IMR-90 (cell line): ENCODE data around the gene KLC1. TPM values are rescaled to one million over a fixed set of nuclear protein-coding genes. Genes with fewer than 3 reads are reported as not detected.

Source experiments
- ATAC-seq: fragments of 200-7000 bp; cut with Tn5 transposase; 2 replicates; pipeline ENCODE4 v1.9.1; 2020; ENCODE audit warnings: low read depth, mild to moderate bottlenecking, moderate library complexity
- BruUV-seq: library from RNA; stranded (reverse); fragments of 400-500 nt; replicated peaks from 2 replicates; lab custom pipeline; 2021; lab: Mats Ljungman, UMichigan
- CTCF ChIA-PET: fragments of 300-600 bp; formaldehyde crosslinking; extraction: SDS; loops from one replicate; lab custom pipeline; 2021; ENCODE audit warnings: antibody characterized with exemption; lab: Yijun Ruan, JAX
- POLR2A ChIA-PET: fragments of 300-600 bp; sonication (Branson Sonifier 250); formaldehyde crosslinking; loops from one replicate; lab custom pipeline; 2022; ENCODE audit warnings: antibody characterized with exemption; ENCODE audit not compliant: unreplicated experiment; lab: Charles Lee
- DNase-seq: peaks from one replicate; pipeline ENCODE4 v3.0.0; 2013
- H2AFZ ChIP-seq: replicated peaks from 2 replicates; pipeline ENCODE3; 2013; ENCODE audit warnings: low read length, mild to moderate bottlenecking; ENCODE audit not compliant: poor library complexity
- H2AK5ac ChIP-seq: 2 replicates; pipeline ENCODE4 v1.6.1; 2013; ENCODE audit warnings: low read depth, low read length, inconsistent platforms
- H2AK9ac ChIP-seq: replicated peaks from 2 replicates; pipeline ENCODE3; 2013; ENCODE audit warnings: mild to moderate bottlenecking, low read depth, low read length, moderate library complexity; ENCODE audit not compliant: poor library complexity
- H2BK120ac ChIP-seq: 2 replicates; pipeline ENCODE4 v1.6.1; 2013; ENCODE audit warnings: low read depth, low read length, inconsistent platforms
- H2BK15ac ChIP-seq: 3 replicates; pipeline ENCODE4 v1.6.1; 2013; ENCODE audit warnings: low read depth, low read length, inconsistent platforms
- H2BK20ac ChIP-seq: 2 replicates; pipeline ENCODE4 v1.6.1; 2013; ENCODE audit warnings: low read depth, mild to moderate bottlenecking, inconsistent platforms, low read length, moderate library complexity
- H2BK5ac ChIP-seq: 2 replicates; pipeline ENCODE4 v1.6.1; 2013; ENCODE audit warnings: mild to moderate bottlenecking, low read depth, low read length, inconsistent platforms; ENCODE audit not compliant: poor library complexity, severe bottlenecking
- H3K14ac ChIP-seq: replicated peaks from 2 replicates; pipeline ENCODE4 v1.6.1; 2013; ENCODE audit warnings: low read depth, low read length, inconsistent platforms
- H3K18ac ChIP-seq: 2 replicates; pipeline ENCODE4 v1.6.1; 2013; ENCODE audit warnings: low read depth, low read length, control low read depth
- H3K23ac ChIP-seq: 2 replicates; pipeline ENCODE4 v1.6.1; 2013; ENCODE audit warnings: low read depth, low read length, inconsistent platforms
- H3K27ac ChIP-seq: 2 replicates; pipeline ENCODE4 v1.5.1; 2013; ENCODE audit warnings: mild to moderate bottlenecking, control low read depth, low read length; ENCODE audit not compliant: insufficient read depth
- H3K27me3 ChIP-seq: 2 replicates; pipeline ENCODE4 v1.6.1; 2013; ENCODE audit warnings: low read length; ENCODE audit not compliant: control insufficient read depth, insufficient read depth
- H3K36me3 ChIP-seq: 2 replicates; pipeline ENCODE4 v1.6.1; 2013; ENCODE audit warnings: low read length, mixed read lengths; ENCODE audit not compliant: control insufficient read depth, insufficient read depth
- H3K4ac ChIP-seq: 2 replicates; pipeline ENCODE4 v1.6.1; 2013; ENCODE audit warnings: low read depth, low read length, inconsistent platforms
- H3K4me1 ChIP-seq: 2 replicates; pipeline ENCODE4 v1.6.1; 2013; ENCODE audit warnings: low read length, mixed read lengths; ENCODE audit not compliant: control insufficient read depth, insufficient read depth
- H3K4me2 ChIP-seq: 2 replicates; pipeline ENCODE4 v1.6.1; 2013; ENCODE audit warnings: low read depth, mild to moderate bottlenecking, control low read depth, low read length, moderate library complexity
- H3K4me3 ChIP-seq: 2 replicates; pipeline ENCODE4 v1.5.1; 2013; ENCODE audit warnings: low read depth, mild to moderate bottlenecking, control low read depth, low read length, moderate library complexity; ENCODE audit not compliant: insufficient read depth
- H3K56ac ChIP-seq: 2 replicates; pipeline ENCODE4 v1.6.1; 2013; ENCODE audit warnings: low read length, inconsistent platforms; ENCODE audit not compliant: insufficient read depth; ENCODE audit errors: extremely low read depth
- H3K79me1 ChIP-seq, 2 experiments: 2 replicates each; pipeline ENCODE4 v1.6.1; 2013; ENCODE audit warnings: low read length in 2 of 2, inconsistent platforms in 1 of 2, low read depth in 1 of 2
- H3K9ac ChIP-seq: 2 replicates; pipeline ENCODE4 v1.6.1; 2013; ENCODE audit warnings: low read depth, low read length, control low read depth
- H3K9me1 ChIP-seq: 2 replicates; pipeline ENCODE4 v1.6.1; 2013; ENCODE audit warnings: low read length, inconsistent platforms; ENCODE audit not compliant: insufficient read depth
- H3K9me3 ChIP-seq: 2 replicates; pipeline ENCODE4 v1.6.1; 2013; ENCODE audit warnings: low read length; ENCODE audit not compliant: control insufficient read depth, insufficient read depth
- H4K20me1 ChIP-seq: 2 replicates; pipeline ENCODE4 v1.6.1; 2013; ENCODE audit warnings: low read length, inconsistent platforms; ENCODE audit not compliant: insufficient read depth
- H4K5ac ChIP-seq: 2 replicates; pipeline ENCODE4 v1.6.1; 2013; ENCODE audit warnings: mild to moderate bottlenecking, low read depth, low read length, control low read depth
- H4K8ac ChIP-seq, 2 experiments: 2 replicates each; pipeline ENCODE4 v1.6.1; 2013; ENCODE audit warnings: low read depth in 2 of 2, low read length in 2 of 2, control low read depth in 1 of 2, inconsistent platforms in 1 of 2
- H4K91ac ChIP-seq: 2 replicates; pipeline ENCODE4 v1.6.1; 2013; ENCODE audit warnings: low read depth, low read length, inconsistent platforms; ENCODE audit not compliant: insufficient read depth
- CTCF ChIP-seq: conservative IDR thresholded peaks from 2 replicates; pipeline ENCODE4 v1.5.1; 2012; ENCODE audit warnings: mild to moderate bottlenecking, low read depth, low read length, improper control_type of control experiment
- FOS ChIP-seq: fragments of 150-350 bp; IDR thresholded peaks from 2 replicates; pipeline ENCODE4 v1.6.1; 2016; ENCODE audit warnings: low read depth, low read length
- MAZ ChIP-seq: IDR thresholded peaks from 2 replicates; pipeline ENCODE4 v1.6.1; 2012; ENCODE audit warnings: low read depth, mild to moderate bottlenecking, low read length, improper control_type of control experiment, moderate library complexity, borderline replicate concordance
- MXI1 ChIP-seq: IDR thresholded peaks from 2 replicates; pipeline ENCODE4 v1.6.1; 2012; ENCODE audit warnings: low read depth, mild to moderate bottlenecking, low read length, moderate library complexity, borderline replicate concordance
- NFE2L2 ChIP-seq: fragments of 150-350 bp; IDR thresholded peaks from 2 replicates; pipeline ENCODE4 v1.6.1; 2016; ENCODE audit warnings: low read depth, mild to moderate bottlenecking, low read length
- POLR2A ChIP-seq: IDR thresholded peaks from 2 replicates; pipeline ENCODE4 v1.6.1; 2012; ENCODE audit warnings: mild to moderate bottlenecking, low read depth, low read length
- RAD21 ChIP-seq: IDR thresholded peaks from 2 replicates; pipeline ENCODE4 v1.6.1; 2012; ENCODE audit warnings: low read length, improper control_type of control experiment
- RCOR1 ChIP-seq: IDR thresholded peaks from 2 replicates; pipeline ENCODE4 v1.6.1; 2012; ENCODE audit warnings: mild to moderate bottlenecking, low read length, improper control_type of control experiment; ENCODE audit not compliant: insufficient replicate concordance
- WGBS, 2 experiments: methylation state at CpG; one replicate each; pipeline versions ENCODE4 v1.1.5 to v1.1.7; 2013; ENCODE audit warnings: missing lambda C conversion rate in 2 of 2; ENCODE audit not compliant: insufficient read length in 1 of 2; ENCODE audit errors: extremely low coverage in 2 of 2; 5-methylcytosine and 5-hydroxymethylcytosine counted together
- dilution Hi-C: fragments of 300-500 bp; cut with HindIII; formaldehyde crosslinking; loops from one replicate; pipeline ENCODE4 v1.14.3; 2018; ENCODE audit warnings: low sequenced_read_pairs; ENCODE audit not compliant: unreplicated experiment
- in situ Hi-C: fragments of 300-500 bp; cut with MboI; formaldehyde crosslinking; loops from 3 replicates; pipeline ENCODE4 v1.14.3; 2019; ENCODE audit warnings: low sequenced_read_pairs, inconsistent platforms, mixed read lengths
- intact Hi-C: fragments of 100-400 bp; cut with micrococcal nuclease; formaldehyde crosslinking; loops from 2 replicates; pipeline ENCODE4 v1.10.0; 2022
- polyA plus RNA-seq, 3 experiments: library from polyadenylated mRNA; depleted of rRNA; stranded (reverse); fragments of >200 nt; gene quantifications; 2 replicates each; pipeline ENCODE4 v1.2.3, GENCODE V29; 2012; ENCODE audit warnings: low replicate concordance in 1 of 3
- total RNA-seq: library from RNA; depleted of rRNA; stranded (reverse); fragments of >200 nt; gene quantifications from 2 replicates; pipeline ENCODE4 v1.2.3, GENCODE V29; 2012
- TF ChIP-seq, protein P1 (sequence below): fragments of 150-350 bp; IDR thresholded peaks from 2 replicates; pipeline ENCODE4 v1.6.1; 2016; ENCODE audit warnings: low read depth, mild to moderate bottlenecking, low read length, moderate library complexity, borderline replicate concordance

KLC1 gene
- total and polyA plus RNA-seq, 2 of the 4 experiments (the other 2 are of a cell fraction), result 101 to 157 TPM

DNA sequence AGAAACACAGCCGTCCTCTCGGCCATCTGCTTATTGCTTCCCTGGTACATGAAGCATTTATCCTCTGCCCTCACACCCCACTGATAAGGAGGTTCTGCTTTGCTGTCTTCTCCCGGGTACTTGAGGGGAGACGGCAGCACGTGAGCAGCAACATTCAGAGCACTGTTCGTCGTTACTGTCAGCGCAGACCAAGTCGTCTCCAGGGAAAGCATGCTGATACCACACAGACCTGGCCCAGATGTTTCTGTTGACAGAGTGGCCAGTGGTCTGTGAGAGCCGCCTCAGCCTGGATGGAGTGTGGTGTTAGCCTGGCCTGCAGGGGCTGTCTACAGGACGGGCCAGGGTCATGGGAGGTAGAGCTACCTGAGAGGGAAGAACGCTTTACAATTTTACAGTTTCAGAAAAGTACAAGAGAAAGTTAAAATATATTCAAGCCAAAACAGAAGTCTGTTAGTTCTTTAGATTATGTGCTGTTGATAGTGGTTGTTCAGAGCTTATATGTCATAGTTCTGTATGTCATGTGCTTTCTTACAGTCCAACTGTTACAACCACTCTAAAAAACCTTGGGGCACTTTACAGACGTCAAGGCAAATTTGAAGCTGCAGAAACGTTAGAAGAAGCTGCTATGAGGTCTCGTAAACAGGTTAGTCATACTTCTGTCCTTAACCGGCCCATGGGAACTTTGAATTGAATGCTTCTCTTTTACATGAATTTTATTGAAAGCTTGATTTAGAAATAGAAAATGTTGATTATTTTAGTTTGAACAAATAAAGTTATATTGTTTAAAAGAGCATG lies 48.1 kb downstream of the KLC1 start:
- DNase-seq (no peak), ATAC-seq (no peak)
- Histone ChIP-seq H2BK15ac (no peak overlapping the region), H3K9ac (no peak overlapping the region), H3K4me1 (peaks cover 2% of the 10 kb centered on the region; the same call in 1 of the 2 replicates), H3K9me1 (peaks cover 3% of the 10 kb centered on the region; the same call in 1 of the 2 replicates), H2BK120ac (no peak overlapping the region), H3K4ac (no peak overlapping the region), H4K5ac (no peak overlapping the region), H4K20me1 (peaks cover 8% of the 10 kb centered on the region; the same call in 1 of the 2 replicates), H3K4me3 (no peak overlapping the region), H2AK9ac (no peak overlapping the region), H3K14ac (no peak overlapping the region), H3K27me3 (no peaks in the 10 kb centered on the region), H3K27ac (no peak overlapping the region), H4K8ac (no peak overlapping the region), H3K36me3 (peaks cover 68% of the 10 kb centered on the region), H3K18ac (no peak overlapping the region), H2AK5ac (no peak overlapping the region), H3K23ac (no peak overlapping the region), H3K4me2 (no peak overlapping the region), H3K79me1 (peaks cover 15 to 37% of the 10 kb centered on the region in 2 experiments), H2BK20ac (no peak overlapping the region), H2AFZ (no peak overlapping the region), H4K91ac (no peak overlapping the region), H3K9me3 (no peaks in the 10 kb centered on the region), H2BK5ac (no peak overlapping the region), H3K56ac (no peak overlapping the region)
- TF ChIP-seq RCOR1 (no peak), POLR2A (no peak), MAZ (no peak), CTCF (no peak), FOS (no peak), NFE2L2 (no peak), MXI1 (no peak), RAD21 (no peak)
- TF ChIP-seq, protein P1, sequence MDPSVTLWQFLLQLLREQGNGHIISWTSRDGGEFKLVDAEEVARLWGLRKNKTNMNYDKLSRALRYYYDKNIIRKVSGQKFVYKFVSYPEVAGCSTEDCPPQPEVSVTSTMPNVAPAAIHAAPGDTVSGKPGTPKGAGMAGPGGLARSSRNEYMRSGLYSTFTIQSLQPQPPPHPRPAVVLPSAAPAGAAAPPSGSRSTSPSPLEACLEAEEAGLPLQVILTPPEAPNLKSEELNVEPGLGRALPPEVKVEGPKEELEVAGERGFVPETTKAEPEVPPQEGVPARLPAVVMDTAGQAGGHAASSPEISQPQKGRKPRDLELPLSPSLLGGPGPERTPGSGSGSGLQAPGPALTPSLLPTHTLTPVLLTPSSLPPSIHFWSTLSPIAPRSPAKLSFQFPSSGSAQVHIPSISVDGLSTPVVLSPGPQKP, result no peak
- no TSS peak for BruUV-seq
- dilution Hi-C loops, result no loop called here
- ChIA-PET CTCF (no interaction called here), POLR2A (no interaction called here)
- WGBS, 2 experiments, result 88% methylated on average over 7 of the region's 16 CpGs; no CpG with 5 or more reads in 1 of the 2 experiments
- in situ Hi-C loops, result no loop called here
- intact Hi-C loops, result no loop called here
